Endothelial cell of umbilical vein (primary cell): ENCODE measurements around the gene CC2D2B. TPM values are rescaled to one million over a fixed set of nuclear protein-coding genes. Genes with fewer than 3 reads are reported as not detected.

ENCODE experiments used
- BruUV-seq: library from RNA; stranded (reverse); fragments of 400-500 nt; replicated peaks from 2 replicates; lab custom pipeline; 2021; lab: Mats Ljungman, UMichigan
- CTCF ChIA-PET: fragments of 300-600, 350-600 bp; sonication (Branson Sonifier 250); formaldehyde crosslinking; loops from one replicate; lab custom pipeline; 2021; ENCODE audit warnings: antibody characterized with exemption, inconsistent platforms; lab: Charles Lee
- POLR2A ChIA-PET: fragments of 300-600, 350-600 bp; sonication (Branson Sonifier 250); formaldehyde crosslinking; loops from one replicate; lab custom pipeline; 2021; ENCODE audit warnings: antibody characterized with exemption, inconsistent platforms; lab: Charles Lee
- DNase-seq: peaks from one replicate; pipeline ENCODE4 v3.0.0-alpha.2; 2011; ENCODE audit warnings: low read depth, low spot score
- FAIRE-seq: peaks from 2 replicates; lab custom pipeline; 2011; peaks lifted over from hg19 to GRCh38; lab: Jason Lieb, UNC
- H2AFZ ChIP-seq: 2 replicates; pipeline ENCODE4 v1.6.0; 2012; ENCODE audit warnings: low read depth, low read length, control low read depth, inconsistent platforms
- H3K27ac ChIP-seq: 2 replicates; pipeline ENCODE4 v1.5.1; 2011; ENCODE audit warnings: low read depth, mild to moderate bottlenecking, control low read depth, low read length, moderate library complexity; ENCODE audit not compliant: insufficient read depth
- H3K27me3 ChIP-seq, 2 experiments: 2 replicates each; pipeline versions ENCODE4 v1.6.0 to v1.6.1; 2011; ENCODE audit warnings: low read length in 2 of 2, mixed read lengths in 1 of 2; ENCODE audit not compliant: control insufficient read depth in 2 of 2, insufficient read depth in 2 of 2
- H3K36me3 ChIP-seq, 2 experiments: 2 replicates in 1 of 2; 3 replicates in 1 of 2; pipeline ENCODE4 v1.5.1; 2011; ENCODE audit warnings: low read length in 2 of 2, mild to moderate bottlenecking in 1 of 2, moderate library complexity in 1 of 2; ENCODE audit not compliant: control insufficient read depth in 2 of 2, insufficient read depth in 2 of 2; ENCODE audit errors: extremely low read depth in 1 of 2
- H3K4me1 ChIP-seq: 3 replicates; pipeline ENCODE4 v1.5.1; 2011; ENCODE audit warnings: mild to moderate bottlenecking, low read length; ENCODE audit not compliant: control insufficient read depth, insufficient read depth; ENCODE audit errors: extremely low read depth
- H3K4me2 ChIP-seq: 2 replicates; pipeline ENCODE4 v1.6.1; 2011; ENCODE audit warnings: low read length, control low read depth, mixed read lengths; ENCODE audit not compliant: insufficient read depth
- H3K4me3 ChIP-seq, 3 experiments: fragments of 200-600 bp in 1 of 3; sonication (generic), shearing (Covaris generic) in 1 of 3; replicated peaks in 1 of 3; 2 replicates each; pipeline ENCODE4 v1.5.1; 2011 to 2016; ENCODE audit warnings: control low read depth in 3 of 3, low read length in 3 of 3, mild to moderate bottlenecking in 2 of 3, inconsistent platforms in 1 of 3, low read depth in 1 of 3, moderate library complexity in 1 of 3; ENCODE audit not compliant: insufficient read depth in 1 of 3
- H3K79me2 ChIP-seq: 2 replicates; pipeline ENCODE4 v1.6.0; 2012; ENCODE audit warnings: low read length, inconsistent platforms; ENCODE audit not compliant: control insufficient read depth, insufficient read depth
- H3K9ac ChIP-seq: replicated peaks from 2 replicates; pipeline ENCODE3; 2011; ENCODE audit warnings: low read length, control low read depth; ENCODE audit not compliant: insufficient read depth; ENCODE audit errors: extremely low read depth
- H3K9me1 ChIP-seq: replicated peaks from 3 replicates; pipeline ENCODE4 v1.6.0; 2011; ENCODE audit warnings: mild to moderate bottlenecking, low read length; ENCODE audit not compliant: control insufficient read depth, insufficient read depth; ENCODE audit errors: extremely low read depth
- H3K9me3 ChIP-seq: replicated peaks from 2 replicates; pipeline ENCODE4 v1.5.1; 2012; ENCODE audit warnings: low read length, inconsistent platforms; ENCODE audit not compliant: control insufficient read depth, insufficient read depth
- H4K20me1 ChIP-seq: replicated peaks from 2 replicates; pipeline ENCODE3; 2011; ENCODE audit warnings: mild to moderate bottlenecking, low read length; ENCODE audit not compliant: control insufficient read depth, insufficient read depth; ENCODE audit errors: extremely low read depth
- EZH2 ChIP-seq: IDR thresholded peaks from 2 replicates; pipeline ENCODE4 v1.6.1; 2012; ENCODE audit warnings: borderline replicate concordance, low read depth, mild to moderate bottlenecking, moderate library complexity, low read length, inconsistent platforms; ENCODE audit not compliant: severe bottlenecking
- FOS ChIP-seq: IDR thresholded peaks from 2 replicates; pipeline ENCODE4 v1.6.1; 2011; ENCODE audit warnings: mild to moderate bottlenecking, low read length, moderate library complexity, borderline replicate concordance; ENCODE audit not compliant: insufficient read depth
- MYC ChIP-seq: IDR thresholded peaks from one replicate; pipeline ENCODE4 v1.6.1; 2011; ENCODE audit warnings: mild to moderate bottlenecking, low read depth, low read length
- dilution Hi-C: fragments of 300-500 bp; cut with MboI; formaldehyde crosslinking; loops from one replicate; pipeline ENCODE4 v1.15.0; 2019; ENCODE audit warnings: low sequenced_read_pairs; ENCODE audit not compliant: extremely low pct_ligation_motif_present
- intact Hi-C: fragments of 100-400 bp; cut with micrococcal nuclease; formaldehyde crosslinking; loops from one replicate; pipeline ENCODE4 v1.10.0; 2022
- polyA plus RNA-seq, 4 experiments: library from polyadenylated mRNA; depleted of rRNA in 3 of 4; stranded (reverse) in 3 of 4; unstranded in 1 of 4; fragments of >200 nt; gene quantifications; 2 replicates each; pipeline versions ENCODE4 v1.2.1 to v1.2.3, GENCODE V29; 2011 to 2012; ENCODE audit warnings: missing spikeins in 1 of 4
- total RNA-seq: library from RNA; stranded (reverse); gene quantifications from 2 replicates; pipeline ENCODE4 v1.2.3, GENCODE V29; 2021
- TF ChIP-seq, protein P1 (sequence below), 2 donors: IDR thresholded peaks; 1 replicate in 1 of 2; 2 replicates in 1 of 2; pipeline ENCODE4 v1.5.1; 2011; ENCODE audit warnings: low read length in 2 of 2, mild to moderate bottlenecking in 2 of 2, moderate library complexity in 2 of 2, control low read depth in 1 of 2, inconsistent platforms in 1 of 2, low read depth in 1 of 2; ENCODE audit not compliant: insufficient read depth in 1 of 2; ENCODE audit errors: extremely low read depth in 1 of 2
- TF ChIP-seq, protein P2 (sequence below): IDR thresholded peaks from 2 replicates; pipeline ENCODE4 v1.6.1; 2011; ENCODE audit not compliant: insufficient read depth, insufficient read length

Gene CC2D2B
- total and polyA plus RNA-seq, 2 donors (not counting 3 experiments of a cell fraction or from before 2014, with no cell fraction given), result 0.21 to 1.2 TPM

GRCh38 chr10:95881316-95881715 is 26.5 kb upstream of the CC2D2B start:
- CTCF ChIA-PET, result interaction anchor here (1.7 kb wide), 1 partner anchor 187 kb away, joined by 6 read pairs; the partner anchor contains the start of gene TCTN3
- no peaks in the 10 kb centered on the region for H3K9me3 ChIP-seq
- no peak for DNase-seq
- H3K4me2 ChIP-seq, result no peak overlapping the region
- BruUV-seq, result no TSS peak
- FAIRE-seq, result no peak
- no peaks in the 10 kb centered on the region for H3K79me2 ChIP-seq
- H3K9me1 ChIP-seq, result no peaks in the 10 kb centered on the region
- H3K27me3 ChIP-seq, result no peaks in the 10 kb centered on the region
- H3K9ac ChIP-seq, result no peak overlapping the region
- no peaks in the 10 kb centered on the region for H4K20me1 ChIP-seq
- no peaks in the 10 kb centered on the region for H3K4me1 ChIP-seq
- dilution Hi-C loops, result no loop called here
- H3K36me3 ChIP-seq, result peaks cover 0 to 1% of the 10 kb centered on the region in 2 experiments
- no peak for TF ChIP-seq EZH2
- no peak for TF ChIP-seq FOS
- TF ChIP-seq MYC, result no peak
- TF ChIP-seq, protein P1, sequence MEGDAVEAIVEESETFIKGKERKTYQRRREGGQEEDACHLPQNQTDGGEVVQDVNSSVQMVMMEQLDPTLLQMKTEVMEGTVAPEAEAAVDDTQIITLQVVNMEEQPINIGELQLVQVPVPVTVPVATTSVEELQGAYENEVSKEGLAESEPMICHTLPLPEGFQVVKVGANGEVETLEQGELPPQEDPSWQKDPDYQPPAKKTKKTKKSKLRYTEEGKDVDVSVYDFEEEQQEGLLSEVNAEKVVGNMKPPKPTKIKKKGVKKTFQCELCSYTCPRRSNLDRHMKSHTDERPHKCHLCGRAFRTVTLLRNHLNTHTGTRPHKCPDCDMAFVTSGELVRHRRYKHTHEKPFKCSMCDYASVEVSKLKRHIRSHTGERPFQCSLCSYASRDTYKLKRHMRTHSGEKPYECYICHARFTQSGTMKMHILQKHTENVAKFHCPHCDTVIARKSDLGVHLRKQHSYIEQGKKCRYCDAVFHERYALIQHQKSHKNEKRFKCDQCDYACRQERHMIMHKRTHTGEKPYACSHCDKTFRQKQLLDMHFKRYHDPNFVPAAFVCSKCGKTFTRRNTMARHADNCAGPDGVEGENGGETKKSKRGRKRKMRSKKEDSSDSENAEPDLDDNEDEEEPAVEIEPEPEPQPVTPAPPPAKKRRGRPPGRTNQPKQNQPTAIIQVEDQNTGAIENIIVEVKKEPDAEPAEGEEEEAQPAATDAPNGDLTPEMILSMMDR (IDR thresholded peaks at IDR 0.05; ENCODE audit: extremely low read depth in 1 of 2, insufficient read depth in 1 of 2, low read depth in 1 of 2, low read length in 2 of 2), result no peak
- POLR2A ChIA-PET, result no interaction called here
- intact Hi-C loops, result no loop called here
- no peak overlapping the region for H3K4me3 ChIP-seq
- H3K27ac ChIP-seq, result no peak overlapping the region
- no peak overlapping the region for H2AFZ ChIP-seq

GRCh38 chr10:95889830-95890229 is 17.9 kb upstream of the CC2D2B start:
- Histone ChIP-seq H3K4me3 (no peak overlapping the region), H3K79me2 (no peaks in the 10 kb centered on the region), H4K20me1 (no peaks in the 10 kb centered on the region), H3K4me2 (no peak overlapping the region), H3K27me3 (no peaks in the 10 kb centered on the region), H3K27ac (no peak overlapping the region), H3K9me1 (no peaks in the 10 kb centered on the region), H3K9me3 (no peaks in the 10 kb centered on the region), H3K36me3 (no peaks in the 10 kb centered on the region), H2AFZ (no peak overlapping the region), H3K9ac (no peak overlapping the region), H3K4me1 (no peaks in the 10 kb centered on the region)
- BruUV-seq, result no TSS peak
- CTCF ChIA-PET, result interaction anchor here (1.1 to 1.3 kb wide), 3 partner anchors 12 to 24 kb away, joined by 4 to 6 read pairs (median 6); partner anchors contain the start of gene CC2D2B
- TF ChIP-seq, protein P2, sequence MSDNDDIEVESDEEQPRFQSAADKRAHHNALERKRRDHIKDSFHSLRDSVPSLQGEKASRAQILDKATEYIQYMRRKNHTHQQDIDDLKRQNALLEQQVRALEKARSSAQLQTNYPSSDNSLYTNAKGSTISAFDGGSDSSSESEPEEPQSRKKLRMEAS, result no peak
- no peak for TF ChIP-seq FOS
- POLR2A ChIA-PET, result no interaction called here
- dilution Hi-C loops (no loop called here), intact Hi-C loops (no loop called here)
- FAIRE-seq (no peak), DNase-seq (no peak)
